ENCODE measurements around the gene CSPG4. TPM values are rescaled to one million over a fixed set of nuclear protein-coding genes. Genes with fewer than 3 reads are reported as not detected.

The CSPG4 gene
- total RNA-seq, 1 experiment from 2014 or later, result 2.0 TPM

GRCh38 chr15:75695220-75695619 lies 17.4 kb downstream of the CSPG4 start:
- Histone ChIP-seq H3K79me2 (ENCODE audit: insufficient read depth, low read length) (no peaks in the 10 kb centered on the region), H3T11ph (ENCODE audit: low read length) (no peak overlapping the region), H4K20me1 (ENCODE audit: control insufficient read depth, insufficient read depth, insufficient read length) (no peaks in the 10 kb centered on the region), H3K9ac (ENCODE audit: extremely low read depth, insufficient read length, low read length) (no peak overlapping the region), H3K18ac (ENCODE audit: insufficient read length, low read depth, low read length) (no peak overlapping the region), H3K27ac (ENCODE audit: insufficient read length, low read depth, low read length) (no peak overlapping the region), H2BK120ac (ENCODE audit: low read depth, low read length, poor library complexity, severe bottlenecking) (no peak overlapping the region), H4K8ac (replicated peaks; ENCODE audit: insufficient read length, low read depth, low read length) (no peak overlapping the region), H2BK15ac (ENCODE audit: low read depth, low read length) (no peak overlapping the region), H2BK12ac (ENCODE audit: insufficient read length, low read depth, low read length) (no peak overlapping the region), H3K79me1 (ENCODE audit: insufficient read depth, low read depth, low read length, poor library complexity, severe bottlenecking) (no peaks in the 10 kb centered on the region), H3K27me3 (ENCODE audit: insufficient read depth, low read length) (no peaks in the 10 kb centered on the region), H3K9me3 (ENCODE audit: control insufficient read depth, low read depth, low read length) (no peaks in the 10 kb centered on the region), H3K23ac (ENCODE audit: insufficient read length, low read depth, low read length) (no peak overlapping the region), H3K4me2 (ENCODE audit: insufficient read depth, insufficient read length, low read length) (no peak overlapping the region), H3K14ac (ENCODE audit: insufficient read depth, low read length) (no peak overlapping the region), H2AK5ac (ENCODE audit: insufficient read length, low read length) (no peak overlapping the region), H2AFZ (ENCODE audit: low read length) (no peak overlapping the region), H3K4ac (ENCODE audit: low read depth, low read length) (no peak overlapping the region), H4K5ac (ENCODE audit: insufficient read length, low read depth, low read length) (no peak overlapping the region), H2BK5ac (ENCODE audit: insufficient read length, low read length) (no peak overlapping the region), H3K23me2 (ENCODE audit: insufficient read length, low read depth, low read length, poor library complexity, severe bottlenecking) (no peaks in the 10 kb centered on the region), H3K4me1 (ENCODE audit: insufficient read depth, low read length) (peaks cover 7% of the 10 kb centered on the region; the same call in 1 of the 2 replicates), H2BK20ac (ENCODE audit: low read depth, low read length, poor library complexity, severe bottlenecking) (no peak overlapping the region), H4K91ac (ENCODE audit: insufficient read length, low read depth, low read length) (no peak overlapping the region), H3K56ac (ENCODE audit: insufficient read length, low read depth, low read length) (no peak overlapping the region)
- peaks cover 9% of the 10 kb centered on the region for H3K27me3 Mint-ChIP-seq (ENCODE audit: low read depth)
- no peaks in the 10 kb centered on the region; a peak in 1 of 7 replicates for H3K36me3 Mint-ChIP-seq (ENCODE audit: insufficient read depth in 1 of 3, low read depth in 3 of 3)
- H3K9me3 Mint-ChIP-seq, result no peaks in the 10 kb centered on the region
- no peak for DNase-seq
- no peak overlapping the region for H3K4me3 Mint-ChIP-seq
- WGBS (ENCODE audit: extremely low coverage, insufficient read length, low lambda C conversion rate), result no CpG with 5 or more reads among the region's 6 CpGs
- TF ChIP-seq CTCF (conservative IDR thresholded peaks at IDR 0.05), result no peak
- peaks cover 22 to 33% of the 10 kb centered on the region in 2 experiments for H3K4me1 Mint-ChIP-seq
- peak overlapping the region in 1 of 3 experiments; percentile 88; a peak in 1 of 7 replicates for H3K27ac Mint-ChIP-seq

Data from H9 (cell line).